MM.1S (cell line): Measurements from ENCODE around the gene DPP6.

Experiments used
- DNase-seq: peaks from one replicate; pipeline ENCODE4 v3.0.0-alpha.2; 2015
- H2AFZ ChIP-seq: fragments of 300-600 bp; sonication (generic); 2 replicates; pipeline ENCODE4 v1.6.0; 2016; ENCODE audit warnings: antibody characterized with exemption, low read length
- H3F3A ChIP-seq: fragments of 300-600 bp; sonication (generic); 2 replicates; pipeline ENCODE4 v1.6.1; 2016; ENCODE audit warnings: mild to moderate bottlenecking, antibody characterized with exemption, low read length, moderate library complexity, mixed read lengths; ENCODE audit not compliant: insufficient read depth
- H3K27ac ChIP-seq: fragments of 300-600 bp; sonication (generic); 2 replicates; pipeline ENCODE4 v1.5.1; 2016; ENCODE audit warnings: mild to moderate bottlenecking, low read length
- H3K27me3 ChIP-seq: fragments of 300-600 bp; sonication (generic); replicated peaks from 2 replicates; pipeline ENCODE4 v1.6.0; 2016; ENCODE audit warnings: low read length; ENCODE audit not compliant: insufficient read depth
- H3K36me3 ChIP-seq: fragments of 300-600 bp; sonication (generic); replicated peaks from 2 replicates; pipeline ENCODE4 v1.6.1; 2016; ENCODE audit warnings: mild to moderate bottlenecking, low read length, mixed read lengths; ENCODE audit not compliant: insufficient read depth
- H3K4me1 ChIP-seq: fragments of 300-600 bp; sonication (generic); 2 replicates; pipeline ENCODE4 v1.6.1; 2016; ENCODE audit warnings: low read length, mixed read lengths
- H3K4me2 ChIP-seq: fragments of 300-600 bp; sonication (generic); 2 replicates; pipeline ENCODE4 v1.6.0; 2016; ENCODE audit warnings: low read depth, low read length
- H3K4me3 ChIP-seq: fragments of 300-600 bp; sonication (generic); 2 replicates; pipeline ENCODE4 v1.5.1; 2016; ENCODE audit warnings: low read length, mixed read lengths
- H3K79me2 ChIP-seq: fragments of 300-600 bp; sonication (generic); 2 replicates; pipeline ENCODE4 v1.6.1; 2016; ENCODE audit warnings: mixed run types, low read length, mixed read lengths
- H3K9ac ChIP-seq: fragments of 300-600 bp; sonication (generic); 2 replicates; pipeline ENCODE4 v1.6.1; 2016; ENCODE audit warnings: low read length, mixed read lengths
- H3K9me2 ChIP-seq: fragments of 300-600 bp; sonication (generic); replicated peaks from 2 replicates; pipeline ENCODE4 v1.6.1; 2016; ENCODE audit warnings: mild to moderate bottlenecking, low read length, mixed read lengths; ENCODE audit not compliant: insufficient read depth
- H3K9me3 ChIP-seq: fragments of 300-600 bp; sonication (generic); replicated peaks from 2 replicates; pipeline ENCODE4 v1.6.1; 2016; ENCODE audit warnings: mild to moderate bottlenecking, low read length, mixed read lengths; ENCODE audit not compliant: insufficient read depth
- H4K20me1 ChIP-seq: fragments of 300-600 bp; sonication (generic); 2 replicates; pipeline ENCODE4 v1.6.1; 2016; ENCODE audit warnings: mild to moderate bottlenecking, low read length, moderate library complexity, mixed read lengths; ENCODE audit not compliant: insufficient read depth
- CTCF ChIP-seq: fragments of 300-600 bp; sonication (generic); IDR thresholded peaks from 2 replicates; pipeline ENCODE4 v1.5.1; 2016; ENCODE audit warnings: antibody characterized with exemption, low read length, mixed read lengths
- EZH2 ChIP-seq: fragments of 300-600 bp; sonication (generic); optimal IDR thresholded peaks from 2 replicates; pipeline ENCODE3; 2017; ENCODE audit warnings: low read depth, mild to moderate bottlenecking, antibody characterized with exemption, low read length, mixed read lengths
- EZH2phosphoT487 ChIP-seq: fragments of 300-600 bp; sonication (generic); IDR thresholded peaks from 2 replicates; pipeline ENCODE4 v1.6.1; 2018; ENCODE audit warnings: antibody characterized with exemption, low read length

DPP6 gene

DNA sequence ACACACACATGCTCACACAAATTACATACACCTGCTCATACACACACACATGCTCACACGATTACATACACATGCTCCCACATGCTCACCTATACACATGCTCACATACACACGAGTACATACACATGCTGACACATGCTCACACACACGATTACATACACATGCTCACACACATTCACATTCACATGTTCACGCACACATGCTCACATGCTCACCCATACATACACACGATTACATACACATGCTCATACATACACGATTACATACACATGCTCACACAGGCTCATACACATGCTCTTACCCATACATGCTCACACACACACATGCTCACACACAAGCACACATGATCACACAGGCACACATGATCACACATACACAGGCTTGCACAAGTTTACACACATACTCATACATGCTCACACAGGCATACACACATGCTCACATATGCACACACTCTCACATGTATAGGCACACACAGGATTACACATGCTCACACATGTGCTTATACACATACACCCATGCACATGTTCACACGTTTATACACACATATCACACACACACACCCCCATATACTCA is 832.2 kb downstream of the DPP6 start:
- DNase-seq, result no peak
- H3K27me3 ChIP-seq, result peaks cover 20% of the 10 kb centered on the region; the same call in 1 of the 2 replicates
- no peaks in the 10 kb centered on the region for H3K79me2 ChIP-seq
- H2AFZ ChIP-seq, result no peak overlapping the region
- H3K9ac ChIP-seq, result no peak overlapping the region
- H3F3A ChIP-seq, result no peaks in the 10 kb centered on the region
- TF ChIP-seq EZH2phosphoT487 (no peak), CTCF (no peak), EZH2 (no peak)
- H4K20me1 ChIP-seq, result no peaks in the 10 kb centered on the region
- H3K27ac ChIP-seq, result no peak overlapping the region
- no peaks in the 10 kb centered on the region for H3K9me2 ChIP-seq
- no peaks in the 10 kb centered on the region for H3K36me3 ChIP-seq
- no peaks in the 10 kb centered on the region for H3K9me3 ChIP-seq
- H3K4me1 ChIP-seq, result no peaks in the 10 kb centered on the region
- H3K4me2 ChIP-seq, result no peak overlapping the region
- no peak overlapping the region for H3K4me3 ChIP-seq

GRCh38 chr7:154886591-154886990 is 834.4 kb downstream of the DPP6 start:
- Histone ChIP-seq H3K9ac (no peak overlapping the region), H3F3A (no peaks in the 10 kb centered on the region), H3K36me3 (no peaks in the 10 kb centered on the region), H3K4me3 (no peak overlapping the region), H4K20me1 (no peaks in the 10 kb centered on the region), H3K4me1 (no peaks in the 10 kb centered on the region), H3K9me2 (no peaks in the 10 kb centered on the region), H3K27ac (no peak overlapping the region), H3K4me2 (no peak overlapping the region), H2AFZ (no peak overlapping the region), H3K9me3 (no peaks in the 10 kb centered on the region), H3K79me2 (no peaks in the 10 kb centered on the region), H3K27me3 (peaks cover 33% of the 10 kb centered on the region)
- no peak for DNase-seq
- no peak for TF ChIP-seq EZH2

- Histone ChIP-seq H3K27ac (no peak overlapping the region), H3K4me2 (no peak overlapping the region), H3K4me3 (no peak overlapping the region), H4K20me1 (no peaks in the 10 kb centered on the region), H3K4me1 (no peaks in the 10 kb centered on the region), H3K9me2 (no peaks in the 10 kb centered on the region), H3F3A (no peaks in the 10 kb centered on the region), H3K9me3 (no peaks in the 10 kb centered on the region), H3K36me3 (no peaks in the 10 kb centered on the region), H2AFZ (no peak overlapping the region), H3K9ac (no peak overlapping the region), H3K27me3 (peaks cover 39% of the 10 kb centered on the region), H3K79me2 (no peaks in the 10 kb centered on the region)
- TF ChIP-seq EZH2, result no peak
- TF ChIP-seq CTCF, result no peak
- no peak for TF ChIP-seq EZH2phosphoT487
- no peak for DNase-seq
Measured at GRCh38 chr7:154888690-154889089, 836.5 kb downstream of the DPP6 start.

DNA sequence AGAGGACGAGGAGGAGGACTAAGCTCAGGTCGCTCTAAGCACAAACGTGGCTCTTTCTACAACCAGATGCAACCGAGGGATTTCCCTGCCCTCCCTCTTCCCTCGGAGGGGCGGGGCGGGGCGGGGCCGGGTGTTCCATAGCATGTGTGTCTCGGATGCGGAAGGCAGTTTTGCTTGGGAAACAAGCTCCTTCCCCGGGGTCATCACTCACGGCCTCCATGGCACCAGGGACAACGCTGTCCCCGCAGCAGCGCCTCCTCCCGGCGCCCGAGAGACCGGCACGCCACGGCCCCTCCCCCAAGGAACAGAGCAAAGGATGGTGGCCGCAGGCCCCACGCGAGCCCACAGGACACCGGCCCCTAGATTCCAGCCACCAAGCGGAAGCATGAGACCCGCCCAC is 840.3 kb downstream of the DPP6 start:
- no peak for TF ChIP-seq EZH2
- no peak for TF ChIP-seq EZH2phosphoT487
- TF ChIP-seq CTCF, result no peak
- Histone ChIP-seq H3K9ac (no peak overlapping the region), H3K4me2 (no peak overlapping the region), H3K79me2 (no peaks in the 10 kb centered on the region), H3K4me3 (no peak overlapping the region), H2AFZ (no peak overlapping the region), H3F3A (no peaks in the 10 kb centered on the region), H4K20me1 (no peaks in the 10 kb centered on the region), H3K9me2 (no peaks in the 10 kb centered on the region), H3K4me1 (no peaks in the 10 kb centered on the region), H3K36me3 (no peaks in the 10 kb centered on the region), H3K27me3 (peaks cover 43% of the 10 kb centered on the region), H3K9me3 (no peaks in the 10 kb centered on the region), H3K27ac (no peak overlapping the region)
- no peak for DNase-seq
